Brain pericyte (primary cell): Measurements from ENCODE around the gene FREM2.

Experiments
- DNase-seq: peaks from one replicate; pipeline ENCODE4 v3.0.0-alpha.2; 2012; ENCODE audit warnings: low read depth, low spot score

Gene FREM2

DNA sequence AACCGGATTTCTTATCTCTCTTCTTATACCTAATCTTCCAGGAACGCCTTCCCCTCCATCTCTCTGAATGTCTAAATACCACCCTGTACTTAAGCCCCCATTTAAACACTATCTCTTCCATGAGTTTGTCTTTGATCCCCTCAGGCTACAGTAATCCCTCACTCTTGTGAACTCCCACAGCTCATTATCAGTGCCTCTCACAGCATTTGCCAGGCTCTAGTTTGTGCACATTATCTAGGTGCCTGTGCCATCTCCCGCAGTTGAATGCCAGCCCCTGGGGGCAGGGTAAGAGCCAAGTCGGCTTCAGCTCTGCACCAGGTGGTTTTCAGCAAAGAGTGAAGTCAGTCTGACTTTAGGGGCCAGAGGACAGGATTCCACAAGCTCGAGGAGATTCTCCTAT, 71.4 kb downstream of the FREM2 start:
- DNase-seq: no peak

DNA sequence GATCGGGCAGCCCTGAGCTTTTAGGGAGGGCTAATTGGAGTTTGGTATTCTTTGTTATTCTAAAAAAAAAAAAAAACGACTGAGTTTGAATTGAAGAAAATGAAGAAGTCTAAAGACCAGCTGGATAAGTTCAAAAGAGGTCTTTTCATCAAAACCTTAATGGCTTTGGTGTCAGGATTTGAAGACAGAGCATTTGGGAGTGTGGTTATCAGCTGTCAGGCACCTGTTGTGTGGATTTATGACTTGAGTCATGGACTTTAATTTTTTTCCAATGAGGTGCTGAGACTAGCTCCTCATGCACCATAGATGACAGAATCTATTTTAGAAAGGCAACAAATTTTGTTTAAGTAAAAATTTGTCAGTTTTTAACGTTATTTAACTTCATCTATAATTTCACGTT, 72.5 kb downstream of the FREM2 start:
- DNase-seq: no peak

DNA sequence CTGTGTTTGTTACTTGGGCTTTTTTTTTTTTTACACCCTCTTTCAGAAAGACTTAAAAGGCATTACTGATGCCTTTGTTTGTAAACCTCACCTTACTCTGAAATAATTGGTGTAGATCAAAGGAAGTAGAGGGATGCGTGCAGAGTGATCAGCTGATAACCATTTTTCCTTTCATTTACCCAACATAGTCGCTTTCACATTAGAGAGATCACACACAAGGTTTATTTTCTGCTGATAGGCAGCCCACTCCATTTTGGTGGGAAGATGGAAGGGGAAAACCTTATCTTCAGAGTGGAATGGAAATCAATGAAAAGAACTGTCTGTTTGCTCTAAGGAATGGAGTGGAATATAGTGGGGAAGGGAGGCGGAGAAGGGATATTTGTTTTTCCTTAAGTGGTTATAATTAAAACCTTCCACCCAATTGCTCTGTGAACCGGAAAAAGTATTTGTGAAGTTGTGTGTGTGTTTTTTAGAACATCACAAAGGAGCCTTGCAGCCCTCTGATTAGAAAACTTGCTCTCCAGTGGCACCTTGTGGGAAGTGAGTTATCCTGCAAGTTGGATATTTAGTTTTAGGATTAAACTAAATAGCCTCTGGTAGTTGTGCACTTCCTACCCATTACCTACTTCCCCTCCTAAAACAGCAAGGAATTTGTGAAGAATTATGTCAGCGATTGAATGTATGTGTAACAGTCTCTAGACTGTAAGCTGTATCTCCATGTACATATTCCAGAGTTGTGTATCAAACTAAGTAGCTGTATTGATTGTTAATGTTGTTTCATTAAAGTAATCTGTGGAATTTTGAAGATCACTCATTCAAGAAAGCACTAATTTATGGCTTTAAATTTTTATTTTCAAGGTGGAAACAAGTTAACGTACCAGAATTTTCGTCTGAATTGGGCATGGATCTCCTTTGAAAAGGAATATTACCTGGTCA, 76.8 kb downstream of the FREM2 start:
- no peak for DNase-seq

DNA sequence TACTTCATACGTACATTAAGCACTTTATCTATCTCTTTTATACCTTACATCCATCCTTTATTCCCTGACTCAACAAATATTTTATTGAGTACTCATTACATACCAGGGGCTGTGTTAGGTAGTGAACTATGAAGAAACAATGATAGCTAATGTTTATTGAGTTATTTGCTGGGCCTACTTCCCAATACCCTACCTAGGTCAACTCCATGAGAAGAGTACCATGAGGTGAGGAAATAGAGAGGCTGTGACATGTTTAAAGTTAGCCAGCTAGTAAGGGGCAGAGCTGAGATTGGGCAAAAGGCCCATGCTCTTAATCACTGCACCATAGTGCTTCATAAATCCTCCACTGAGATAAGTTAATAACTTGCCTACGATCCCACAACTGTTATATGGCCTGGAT, 79.9 kb downstream of the FREM2 start:
- DNase-seq: no peak

DNA sequence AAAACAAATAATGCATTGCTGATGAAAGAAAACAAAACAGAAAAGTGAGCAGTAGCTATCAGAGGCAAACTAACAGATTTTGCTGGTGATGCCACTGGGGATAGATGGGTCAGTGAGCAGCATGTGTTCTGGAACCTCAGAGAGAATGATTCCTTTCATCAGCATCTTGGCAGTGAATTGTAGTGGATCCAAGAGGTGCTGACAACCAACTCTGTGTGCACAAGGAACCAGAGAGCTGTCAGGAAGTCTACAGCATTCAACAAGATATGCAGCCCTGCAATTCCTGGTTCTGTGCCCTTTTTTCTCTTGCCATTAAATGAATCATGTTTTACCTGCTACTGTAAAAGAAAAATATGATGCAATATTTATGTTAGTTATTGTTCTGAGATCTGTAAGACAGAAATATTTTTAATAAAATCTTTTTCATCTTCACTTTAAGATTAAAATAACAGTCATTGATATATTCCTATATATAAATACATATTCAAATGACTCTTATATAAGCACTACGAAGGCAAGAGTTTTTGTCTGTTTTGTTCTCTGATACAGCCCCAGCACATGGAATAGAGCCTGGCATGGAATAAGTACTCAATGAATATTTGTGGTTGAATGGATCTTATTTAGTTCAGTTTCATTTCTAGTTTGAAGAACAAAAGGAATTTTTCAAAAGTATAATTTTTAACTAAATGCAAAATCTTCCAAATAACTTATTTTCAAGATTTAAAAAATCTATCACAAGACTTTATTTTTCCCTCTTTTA, 80.8 kb downstream of the FREM2 start:
- DNase-seq: no peak

DNA sequence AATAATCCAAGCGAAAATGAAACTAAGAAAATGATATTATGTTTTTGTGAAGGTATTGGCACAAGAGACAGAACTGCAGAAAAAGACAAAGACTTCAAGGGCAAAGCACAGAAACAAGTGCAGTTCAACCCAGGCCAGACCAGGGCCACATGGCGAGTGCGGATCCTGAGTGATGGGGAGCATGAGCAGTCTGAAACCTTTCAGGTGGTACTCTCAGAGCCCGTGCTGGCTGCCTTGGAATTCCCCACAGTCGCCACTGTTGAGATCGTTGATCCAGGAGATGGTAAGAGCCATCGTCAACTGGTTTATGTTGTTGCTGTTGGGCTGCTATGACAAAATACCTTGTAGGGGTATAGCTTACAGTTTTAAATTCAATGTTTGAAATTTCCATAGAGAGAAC, 82.6 kb downstream of the FREM2 start:
- no peak for DNase-seq

DNA sequence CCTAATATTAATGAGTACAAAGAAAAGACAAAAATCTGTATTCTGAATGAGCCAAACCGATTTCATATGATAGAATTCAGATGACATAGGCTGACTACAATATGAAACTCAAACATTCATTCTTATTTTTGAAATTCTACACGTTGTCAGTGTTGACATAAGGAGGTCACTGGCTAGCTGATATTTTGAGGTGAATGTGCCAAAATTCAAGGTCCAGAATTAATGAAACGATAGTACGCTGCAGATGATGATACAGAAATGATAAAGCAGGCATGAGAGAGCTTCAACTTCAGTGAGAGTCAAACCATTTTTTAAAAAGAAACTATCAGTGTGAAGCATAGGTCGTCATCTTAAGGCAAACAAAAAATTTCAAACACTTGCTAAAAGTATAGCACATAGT, 88.2 kb downstream of the FREM2 start:
- DNase-seq: no peak

DNA sequence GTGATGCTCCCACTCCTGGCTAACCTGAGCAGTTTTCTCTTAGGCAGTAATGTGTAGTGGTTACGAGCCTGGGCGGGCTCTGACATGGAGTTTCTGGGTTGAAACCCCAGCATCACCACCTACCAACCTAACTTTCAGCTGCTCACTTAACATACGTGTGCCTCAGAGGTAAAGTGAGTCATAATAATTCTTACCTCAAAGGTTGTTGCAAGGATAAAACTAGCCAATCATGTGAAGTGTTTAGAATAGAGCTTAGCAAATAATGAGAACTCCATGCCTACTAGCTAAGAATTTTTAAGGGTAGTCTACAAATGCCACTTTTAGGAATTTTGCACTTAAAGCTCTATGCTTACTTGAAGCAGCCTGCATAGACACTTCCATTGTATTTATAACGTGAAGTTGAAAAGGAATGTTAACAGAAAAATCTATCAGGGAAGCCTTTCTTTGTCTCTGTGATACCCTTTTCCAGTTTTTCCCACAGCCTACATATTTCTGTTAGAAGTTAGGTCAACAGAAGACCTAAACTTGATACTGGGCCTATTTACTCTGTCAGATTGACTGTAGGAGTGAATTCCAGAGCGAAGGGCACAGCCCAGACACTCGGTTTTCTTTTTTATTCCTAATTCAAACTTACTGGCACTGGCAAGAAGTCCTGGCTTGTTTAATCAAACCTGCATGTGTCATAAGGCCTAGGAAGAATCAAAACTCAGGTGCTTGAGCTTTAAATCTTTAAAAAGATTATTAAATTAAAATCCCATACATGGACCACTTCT, 90.7 kb downstream of the FREM2 start:
- DNase-seq: no peak

DNA sequence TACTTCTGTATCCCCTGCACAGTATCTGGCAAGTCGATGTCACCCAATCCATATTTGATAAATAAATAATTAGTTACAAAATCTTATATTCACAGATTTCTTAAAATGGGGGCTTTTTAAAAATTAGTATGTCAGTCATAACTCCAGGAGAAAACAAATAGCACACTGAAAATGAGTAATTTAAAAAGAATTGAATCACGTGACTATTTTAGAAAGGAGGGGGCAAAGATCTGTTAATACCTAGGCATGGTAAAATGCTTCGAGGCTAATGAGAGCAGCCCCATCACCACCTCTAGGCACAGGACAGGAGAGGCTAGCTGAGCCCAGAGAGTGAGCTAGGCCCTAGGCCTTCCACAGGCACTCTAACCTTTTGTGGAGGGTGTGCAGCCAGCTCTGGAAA, 94.7 kb downstream of the FREM2 start:
- no peak for DNase-seq

DNA sequence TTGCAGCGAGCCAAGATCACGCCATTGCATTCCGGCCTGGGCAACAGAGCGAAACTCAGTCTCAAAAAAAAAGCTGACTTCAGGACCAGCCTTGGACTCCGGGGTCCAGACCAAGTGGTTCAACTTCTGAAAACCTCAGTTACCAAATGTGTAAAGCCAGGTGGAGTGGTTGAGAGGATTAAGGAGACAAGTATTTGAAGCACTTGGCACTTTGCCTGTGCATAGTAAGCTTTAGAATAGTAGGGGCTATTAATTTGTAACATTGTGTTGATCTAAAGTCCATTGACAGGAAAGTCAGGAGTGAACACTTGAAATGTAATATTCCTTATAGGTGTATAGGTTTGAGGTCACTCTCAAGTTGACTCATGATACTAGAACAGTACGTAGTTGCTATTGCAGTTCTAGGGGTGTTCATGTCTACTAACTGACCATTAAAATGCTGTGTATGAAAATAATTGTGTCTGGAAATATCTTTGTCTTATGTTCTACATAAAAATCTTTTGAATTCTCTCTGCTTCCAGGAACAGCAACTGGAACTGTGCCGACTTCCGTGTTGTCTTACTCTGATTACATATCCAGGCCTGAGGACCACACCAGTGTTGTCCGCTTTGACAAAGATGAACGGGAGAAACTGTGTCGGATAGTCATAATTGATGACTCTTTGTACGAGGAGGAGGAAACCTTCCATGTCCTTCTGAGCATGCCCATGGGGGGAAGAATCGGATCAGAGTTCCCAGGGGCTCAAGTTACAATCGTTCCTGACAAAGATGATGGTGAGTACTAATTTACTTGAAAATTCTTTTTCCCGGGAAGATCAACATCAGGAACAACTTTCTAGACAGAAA, 97.4 kb downstream of the FREM2 start:
- DNase-seq: no peak

DNA sequence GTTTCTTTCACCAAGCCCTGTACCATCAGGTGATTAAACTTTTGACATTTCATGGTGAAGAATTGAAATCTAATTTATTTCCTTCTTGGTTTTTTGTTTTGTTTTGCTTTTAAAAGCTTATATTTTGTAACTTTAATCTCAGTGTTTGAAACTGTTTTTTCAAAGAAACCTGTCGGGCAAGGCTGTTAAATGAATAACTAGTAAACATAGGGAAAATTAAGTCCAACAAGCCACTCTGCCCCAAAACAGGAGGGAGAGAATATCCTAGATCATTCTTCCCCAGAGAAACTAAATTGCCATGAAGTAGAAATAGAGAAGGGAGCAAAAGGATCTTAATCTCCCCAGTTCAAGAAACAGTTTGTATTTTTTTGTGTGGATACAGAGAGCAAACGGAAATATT, 98.2 kb downstream of the FREM2 start:
- DNase-seq: no peak

DNA sequence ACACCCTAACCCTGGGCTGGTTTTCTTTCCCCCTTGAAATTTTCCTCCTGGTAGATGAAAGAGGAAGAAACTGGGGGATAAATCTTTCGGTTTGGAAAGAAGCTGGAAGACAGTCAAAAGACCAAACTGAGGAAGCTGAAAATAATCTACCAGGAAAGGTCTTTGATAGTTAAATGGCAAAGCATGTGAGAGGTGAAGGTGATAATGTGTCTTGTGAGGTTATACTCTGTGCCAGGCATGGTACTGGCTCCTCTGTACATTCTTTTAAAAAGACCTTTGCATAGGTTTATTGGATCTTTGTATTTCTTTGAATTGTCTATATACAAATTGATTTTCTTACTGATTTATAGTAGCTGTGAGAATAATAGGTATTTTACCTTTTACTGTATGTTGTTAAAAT, 98.6 kb downstream of the FREM2 start:
- DNase-seq: no peak

DNA sequence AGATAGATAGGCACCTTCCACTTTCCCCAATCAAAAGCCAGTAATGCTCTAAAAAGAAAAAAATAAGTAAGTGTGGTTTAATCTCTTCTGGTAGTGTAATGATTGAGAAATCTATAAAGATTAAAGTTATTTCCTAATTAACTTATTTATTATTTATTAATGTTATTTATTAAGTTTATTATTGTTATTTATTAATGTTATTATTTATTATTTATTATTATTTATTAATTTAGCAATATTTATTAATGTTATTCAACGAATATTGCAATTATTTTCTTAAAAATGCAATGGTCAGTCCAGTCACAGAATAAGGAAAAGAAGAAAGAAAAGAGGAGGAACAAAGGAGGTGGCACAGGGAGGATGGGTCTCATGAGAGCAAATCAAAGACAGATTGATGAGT, 100.7 kb downstream of the FREM2 start:
- DNase-seq: no peak

DNA sequence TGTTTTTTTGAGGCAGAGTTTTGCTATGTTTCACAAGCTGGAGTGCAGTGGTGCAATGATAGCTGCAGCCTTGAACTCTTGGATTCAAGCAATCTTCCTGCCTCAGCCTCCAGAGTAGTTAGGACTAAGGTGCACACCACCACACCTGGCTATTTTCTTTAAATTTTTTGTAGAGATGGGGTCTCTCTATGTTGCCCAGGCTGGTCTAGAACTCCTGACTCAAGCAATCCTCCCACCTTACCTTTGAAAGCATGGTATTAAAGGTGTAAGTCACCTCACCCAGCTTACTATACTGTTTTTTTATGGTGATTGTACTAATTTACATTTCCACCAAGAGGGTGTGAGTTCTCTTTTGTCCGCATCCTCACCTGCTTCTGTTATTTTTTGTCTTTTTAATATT, 110.0 kb downstream of the FREM2 start:
- no peak for DNase-seq

DNA sequence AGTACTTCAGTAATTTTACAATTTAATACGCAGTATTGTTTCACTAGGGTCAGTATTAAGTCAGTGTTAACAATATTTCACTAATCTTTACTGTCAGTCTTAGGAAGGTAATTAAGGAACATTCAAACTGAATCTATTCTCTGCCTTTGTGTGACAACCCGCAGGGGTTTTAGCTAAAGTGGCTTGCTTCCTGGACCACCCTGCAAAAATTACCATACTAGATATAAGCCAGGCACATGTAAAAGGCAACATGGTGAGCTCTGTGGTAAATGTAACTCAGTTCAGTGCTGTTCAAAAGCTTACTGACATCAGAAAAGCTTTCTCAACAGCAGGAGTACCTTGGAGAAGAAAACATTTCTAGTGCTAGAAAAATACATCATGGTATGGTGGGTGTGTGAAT, 116.7 kb downstream of the FREM2 start:
- no peak for DNase-seq

DNA sequence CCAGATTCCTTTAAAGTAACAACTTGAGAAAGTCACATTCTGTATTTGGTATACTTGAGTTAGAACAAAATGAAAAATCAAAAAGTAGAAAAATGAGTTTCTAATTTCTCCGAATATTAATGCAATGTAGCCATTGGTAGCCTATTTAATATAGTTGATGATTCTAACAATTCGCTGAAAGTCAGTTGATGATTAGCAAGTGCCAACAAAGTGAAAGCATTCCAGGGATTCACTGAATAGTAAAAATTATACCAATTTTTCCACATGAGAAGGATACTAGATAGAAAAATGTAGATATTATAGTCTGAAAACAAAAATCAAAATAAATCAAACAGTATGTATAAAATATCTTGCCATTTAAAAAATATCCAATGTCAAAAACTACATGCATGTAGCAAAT, 117.2 kb downstream of the FREM2 start:
- DNase-seq: no peak

DNA sequence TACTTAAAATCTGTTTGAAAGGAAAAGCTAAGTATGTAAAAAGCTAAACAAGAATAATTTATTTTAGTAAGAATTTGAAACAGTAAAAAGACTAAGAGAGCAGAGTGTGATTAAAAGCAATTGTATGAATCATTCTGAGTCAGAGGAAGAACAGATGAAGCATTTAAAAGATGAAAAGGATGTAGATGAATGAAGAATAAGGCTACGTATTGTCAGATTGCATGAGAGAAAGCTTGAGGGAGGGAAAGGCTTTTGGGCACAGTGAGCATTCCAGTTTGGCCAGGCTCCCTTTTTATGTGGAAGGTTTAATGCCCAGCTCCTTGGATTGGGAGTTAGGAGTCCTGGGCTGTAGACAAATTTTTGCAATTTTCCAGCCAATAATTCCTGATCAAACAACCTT, 117.7 kb downstream of the FREM2 start:
- DNase-seq: no peak

DNA sequence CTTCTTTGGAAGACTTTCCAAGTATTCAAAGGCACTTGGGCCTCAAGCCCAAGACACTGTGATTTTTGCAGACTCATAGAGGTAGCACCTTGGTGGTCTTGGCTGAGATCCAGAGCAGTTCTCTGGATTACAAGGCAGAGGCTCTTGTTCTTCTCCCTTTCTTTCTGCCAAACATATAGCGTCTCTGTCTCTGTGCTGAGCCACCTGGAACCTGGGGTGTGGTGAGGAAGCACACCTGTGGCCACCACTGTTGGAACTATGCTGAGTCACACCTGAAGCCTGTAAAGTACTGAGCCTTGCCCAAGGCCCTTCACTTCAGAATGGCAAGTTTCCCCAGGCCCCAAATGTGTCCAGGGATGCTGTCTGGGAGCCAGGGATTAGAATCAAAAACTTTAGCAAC, 127.5 kb downstream of the FREM2 start:
- no peak for DNase-seq

DNA sequence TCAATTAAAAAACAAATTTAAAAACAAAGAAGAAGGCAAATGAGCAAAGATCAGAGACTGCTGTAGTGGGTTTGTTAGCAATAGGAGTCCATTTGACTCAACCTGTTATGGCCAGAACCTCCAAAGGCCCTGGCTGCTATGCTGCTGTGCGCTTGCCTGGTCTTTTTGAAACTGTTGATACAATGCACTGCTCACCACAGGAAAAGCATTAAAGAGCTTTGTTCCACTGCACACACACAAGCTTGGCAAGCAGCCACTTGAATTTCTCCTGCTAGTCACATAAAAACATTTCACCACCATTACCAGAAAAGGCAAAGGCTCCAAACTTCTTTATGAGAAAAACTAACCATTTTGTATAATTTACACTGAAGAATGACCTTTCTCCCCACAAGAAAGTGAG, 132.2 kb downstream of the FREM2 start:
- peak; percentile 5 for DNase-seq

DNA sequence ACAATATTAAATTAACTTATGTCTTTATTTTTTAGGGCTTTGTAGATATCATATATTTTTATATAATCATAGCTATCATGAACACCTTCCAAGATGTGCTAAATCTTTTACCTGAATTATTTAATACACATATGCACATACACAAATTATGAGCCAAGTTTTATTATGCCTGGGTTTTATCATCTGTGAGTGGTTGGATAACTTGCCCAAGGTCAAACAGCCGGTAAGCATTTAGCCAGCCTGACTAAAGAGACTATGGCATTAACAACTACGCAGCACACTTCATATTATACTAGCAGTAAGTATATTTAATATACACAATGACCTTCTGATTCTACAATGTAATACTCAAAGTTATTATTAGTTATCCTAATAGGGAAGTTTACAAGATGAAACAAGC, 132.7 kb downstream of the FREM2 start:
- no peak for DNase-seq

DNA sequence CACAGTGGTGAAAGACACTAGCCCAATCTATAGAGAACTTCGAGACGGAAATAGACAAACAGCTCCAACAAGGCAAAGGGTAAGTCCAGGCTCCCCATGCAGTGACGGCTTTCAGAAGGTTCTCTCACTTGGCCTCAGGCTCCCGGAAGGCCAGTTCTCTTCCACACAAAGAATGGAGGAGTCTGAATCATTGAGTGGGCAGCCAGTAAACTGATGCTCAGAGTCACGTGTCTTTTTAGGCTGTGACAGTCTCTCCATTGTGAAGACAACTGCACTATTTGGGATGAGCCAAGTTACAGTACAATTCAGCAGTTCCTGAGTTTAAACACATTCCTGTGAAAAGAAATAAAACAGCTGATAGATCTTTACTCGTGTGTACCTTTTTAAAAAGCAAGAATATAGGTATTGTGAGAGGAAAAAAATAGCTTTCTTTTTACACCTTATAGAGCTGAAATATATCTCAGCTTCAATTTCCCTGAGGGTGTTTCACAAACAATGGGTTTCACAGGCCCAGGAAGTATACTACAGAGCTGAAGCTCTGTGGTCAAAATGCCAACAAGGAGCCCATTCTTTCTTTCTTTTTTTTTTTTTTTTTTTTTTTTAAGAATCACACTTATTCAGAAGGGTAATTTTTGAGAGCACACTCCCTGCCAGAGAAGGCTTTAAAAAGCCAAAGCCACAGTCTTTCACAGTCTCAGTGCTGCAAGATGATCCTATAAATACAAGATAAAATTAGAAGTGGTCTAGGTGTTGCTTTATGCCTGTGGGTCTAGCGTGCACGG, 135.1 kb downstream of the FREM2 start:
- DNase-seq: no peak
